GM12874 (cell line): ENCODE results near the gene ZBTB20.

Source experiments
- CTCF ChIP-seq: IDR thresholded peaks from 2 replicates; pipeline ENCODE4 v1.5.1; 2011; ENCODE audit warnings: low read depth, mild to moderate bottlenecking, control low read depth, low read length, moderate library complexity; ENCODE audit not compliant: insufficient read depth

Gene ZBTB20

GRCh38 chr3:114962189-114962588 lies 184.9 kb downstream of the ZBTB20 start:
- no peak for TF ChIP-seq CTCF

- TF ChIP-seq CTCF = no peak
These were observed 188.2 kb downstream of the ZBTB20 start for GRCh38 chr3:114958930-114959329.

- no peak for TF ChIP-seq CTCF
These were observed 193.3 kb downstream of the ZBTB20 start for GRCh38 chr3:114953800-114954199.

GRCh38 chr3:114953215-114953799 lies 193.8 kb downstream of the ZBTB20 start:
- no peak for TF ChIP-seq CTCF

GRCh38 chr3:114942773-114943172 lies 204.3 kb downstream of the ZBTB20 start:
- no peak for TF ChIP-seq CTCF

- no peak for TF ChIP-seq CTCF
These were observed 205.3 kb downstream of the ZBTB20 start for GRCh38 chr3:114941626-114942309.

- TF ChIP-seq CTCF = no peak
These were observed 207.2 kb downstream of the ZBTB20 start for GRCh38 chr3:114939920-114940319.

- TF ChIP-seq CTCF = no peak
These were observed 213.7 kb downstream of the ZBTB20 start for GRCh38 chr3:114933407-114933806.
